ENCODE results near the gene APOBEC3G.

The APOBEC3G gene

DNA sequence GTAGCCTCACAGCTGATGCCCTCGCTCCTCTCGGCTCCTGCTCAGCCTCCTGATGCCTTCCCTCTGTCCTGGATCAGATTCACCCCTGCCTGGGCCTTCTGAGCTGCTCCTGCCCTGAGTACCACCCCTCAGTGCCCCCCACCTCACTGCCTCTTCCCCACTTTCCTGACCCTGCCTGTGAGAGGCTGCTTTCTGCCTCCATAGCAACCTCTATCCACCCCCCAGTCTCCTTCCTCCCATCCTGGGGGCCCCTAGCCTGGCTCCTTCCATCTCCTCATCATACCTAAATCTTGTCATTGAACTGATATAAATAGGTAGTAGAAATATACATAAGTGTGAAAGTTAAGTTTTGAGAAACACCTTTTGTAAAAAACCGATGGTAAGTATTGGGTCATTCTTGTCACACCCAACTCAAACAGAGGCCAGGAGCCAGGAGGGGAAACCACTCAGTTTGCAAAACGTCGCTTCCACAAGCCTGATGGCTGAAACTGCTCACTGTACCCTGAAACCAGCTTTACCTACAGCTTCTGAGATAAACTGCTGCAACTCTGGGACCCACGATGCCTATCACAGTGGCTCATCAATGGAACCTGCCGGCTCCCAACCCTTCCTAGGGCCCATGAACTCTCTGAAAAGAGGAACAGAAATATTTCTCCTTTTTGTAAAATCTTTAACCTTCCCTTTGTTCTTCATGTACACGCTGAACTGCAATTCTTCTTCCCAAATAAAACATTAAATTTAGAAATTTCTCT, 15.2 kb downstream of the APOBEC3G start:
- Histone ChIP-seq H3K27ac (no peak overlapping the region), H3K9me3 (no peaks in the 10 kb centered on the region)

DNA sequence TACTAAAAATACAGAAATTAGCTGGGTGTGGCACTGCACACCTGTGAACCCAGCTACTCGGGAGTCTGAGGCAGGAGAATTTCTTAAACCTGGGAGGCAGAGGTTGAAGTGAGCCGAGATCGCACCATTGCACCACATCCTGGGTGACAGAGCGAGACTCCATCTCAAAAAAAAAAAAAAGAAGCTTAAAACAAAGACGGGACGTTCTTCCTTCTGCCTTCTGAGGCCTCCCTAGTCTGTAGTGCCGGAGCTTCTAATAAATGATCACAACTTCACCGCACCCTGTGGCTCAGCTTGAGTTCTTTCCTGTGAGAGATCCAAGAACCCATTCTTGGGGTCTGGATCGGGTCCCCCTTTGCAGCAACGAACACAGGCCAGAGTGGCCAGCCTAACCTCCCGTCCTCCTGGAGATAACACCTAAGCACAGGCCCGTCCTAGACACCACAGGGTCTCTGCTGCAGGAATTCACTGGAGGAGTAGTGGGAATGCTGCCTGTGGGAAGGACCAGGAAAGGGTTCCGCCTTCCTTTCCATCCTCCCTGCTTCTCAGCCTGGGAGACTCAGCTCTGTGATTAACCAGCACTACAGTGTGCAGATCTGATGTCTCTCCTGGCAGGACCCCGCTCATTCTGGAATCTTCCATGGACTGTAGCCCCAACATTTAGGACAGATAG, 17.8 kb downstream of the APOBEC3G start:
- H3K27ac ChIP-seq = no peak overlapping the region
- TF ChIP-seq, protein P1, sequence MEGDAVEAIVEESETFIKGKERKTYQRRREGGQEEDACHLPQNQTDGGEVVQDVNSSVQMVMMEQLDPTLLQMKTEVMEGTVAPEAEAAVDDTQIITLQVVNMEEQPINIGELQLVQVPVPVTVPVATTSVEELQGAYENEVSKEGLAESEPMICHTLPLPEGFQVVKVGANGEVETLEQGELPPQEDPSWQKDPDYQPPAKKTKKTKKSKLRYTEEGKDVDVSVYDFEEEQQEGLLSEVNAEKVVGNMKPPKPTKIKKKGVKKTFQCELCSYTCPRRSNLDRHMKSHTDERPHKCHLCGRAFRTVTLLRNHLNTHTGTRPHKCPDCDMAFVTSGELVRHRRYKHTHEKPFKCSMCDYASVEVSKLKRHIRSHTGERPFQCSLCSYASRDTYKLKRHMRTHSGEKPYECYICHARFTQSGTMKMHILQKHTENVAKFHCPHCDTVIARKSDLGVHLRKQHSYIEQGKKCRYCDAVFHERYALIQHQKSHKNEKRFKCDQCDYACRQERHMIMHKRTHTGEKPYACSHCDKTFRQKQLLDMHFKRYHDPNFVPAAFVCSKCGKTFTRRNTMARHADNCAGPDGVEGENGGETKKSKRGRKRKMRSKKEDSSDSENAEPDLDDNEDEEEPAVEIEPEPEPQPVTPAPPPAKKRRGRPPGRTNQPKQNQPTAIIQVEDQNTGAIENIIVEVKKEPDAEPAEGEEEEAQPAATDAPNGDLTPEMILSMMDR (IDR thresholded peaks at IDR 0.05) = no peak
- no peaks in the 10 kb centered on the region for H3K36me3 ChIP-seq
- no peaks in the 10 kb centered on the region for H3K9me3 ChIP-seq
- H3K4me1 ChIP-seq = peaks cover 0 to 4% (median 0%) of the 10 kb centered on the region in 4 donors
- no peak for DNase-seq
- H3K4me3 ChIP-seq = no peak overlapping the region
- intact Hi-C loops (cut with DNase I; ENCODE audit: low total_unique reads) = no loop called here
- H3K27me3 ChIP-seq = peaks cover 0 to 6% of the 10 kb centered on the region in 2 donors

More for the DNA sequence above, 15.2 kb downstream of the APOBEC3G start:
- no peak for DNase-seq
- TF ChIP-seq, protein P1 (IDR thresholded peaks at IDR 0.05) = no peak
- H3K27me3 ChIP-seq = peaks cover 0 to 16% of the 10 kb centered on the region in 2 donors
- no peak overlapping the region for H3K4me3 ChIP-seq
- intact Hi-C loops (cut with DNase I; ENCODE audit: low total_unique reads) = no loop called here
- peaks cover 0 to 2% (median 0%) of the 10 kb centered on the region in 4 donors for H3K4me1 ChIP-seq
- H3K36me3 ChIP-seq = no peaks in the 10 kb centered on the region

DNA sequence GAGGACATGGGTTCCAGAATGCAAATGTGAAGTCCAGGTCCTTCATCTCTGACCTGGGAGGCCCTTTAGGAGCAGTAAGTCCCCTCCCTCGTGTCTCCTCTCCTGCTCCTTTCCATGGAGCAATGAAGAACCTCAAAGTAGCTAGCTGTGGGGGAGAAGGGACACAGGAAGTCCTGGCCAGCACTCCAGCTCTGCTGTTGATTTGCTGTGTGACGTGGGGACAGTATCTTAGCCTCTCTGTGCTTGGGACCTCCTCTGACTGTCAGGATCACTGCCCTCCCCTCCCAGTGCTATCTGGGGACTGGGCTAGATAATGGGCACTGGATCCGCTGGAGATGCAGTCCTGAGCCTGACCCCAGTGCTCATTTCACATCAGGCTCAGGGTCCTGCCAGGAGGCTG, 18.9 kb downstream of the APOBEC3G start:
- Histone ChIP-seq H3K4me1 (peaks cover 0 to 4% (median 0%) of the 10 kb centered on the region in 4 donors), H3K27me3 (no peaks in the 10 kb centered on the region), H3K27ac (no peak overlapping the region), H3K9me3 (no peaks in the 10 kb centered on the region), H3K4me3 (no peak overlapping the region), H3K36me3 (no peaks in the 10 kb centered on the region)
- intact Hi-C loops (cut with DNase I; ENCODE audit: low total_unique reads) = no loop called here
- TF ChIP-seq, protein P1 (IDR thresholded peaks at IDR 0.05) = no peak
- DNase-seq = no peak

DNA sequence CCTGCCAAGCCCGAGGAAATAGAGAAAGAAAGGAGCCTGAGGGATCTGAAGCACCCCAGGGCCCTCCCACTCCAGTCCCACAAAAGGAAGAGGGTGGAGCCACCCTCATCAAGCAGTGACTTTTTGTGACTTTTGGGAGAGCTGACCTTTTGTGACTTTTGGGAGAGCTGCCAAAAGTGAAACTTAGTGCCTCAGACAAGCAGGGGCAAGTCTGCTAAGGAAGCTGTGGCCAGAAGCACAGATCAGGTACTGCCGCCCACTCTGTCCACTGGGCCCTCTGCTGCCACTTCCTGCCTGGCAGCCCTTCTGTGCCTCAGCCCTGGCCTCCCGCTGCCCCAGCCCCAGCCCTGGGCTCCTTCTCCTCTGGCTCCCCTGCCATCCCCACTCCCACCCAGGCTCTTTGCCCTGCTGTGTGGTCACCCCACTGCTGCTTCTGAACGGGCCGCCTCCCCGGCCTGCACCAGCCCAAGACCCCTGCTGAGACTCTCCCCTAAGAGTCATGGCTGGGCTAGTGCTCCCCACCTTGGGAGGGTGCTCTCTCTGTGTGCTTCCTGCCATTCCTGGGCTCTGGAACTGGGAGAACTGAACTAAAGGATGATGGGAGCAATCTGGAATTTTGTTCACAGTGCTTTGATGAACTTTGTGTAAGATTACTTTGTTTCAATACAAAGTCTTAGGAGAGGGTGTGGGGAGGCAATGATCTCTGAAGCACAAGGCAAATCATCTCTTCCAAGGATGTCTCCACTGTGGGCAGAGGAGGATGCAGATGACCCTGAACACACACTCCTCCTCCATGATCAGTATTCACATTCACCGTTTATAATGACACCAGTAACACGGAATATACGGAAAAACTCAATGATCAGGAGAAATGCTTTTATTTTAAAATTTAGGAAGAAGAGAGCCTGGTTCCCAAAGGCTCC, 20.3 kb downstream of the APOBEC3G start, which contains the start of gene APOBEC3H:
Gene APOBEC3H (plus strand): TSS at position 147 of the 923 bp plus-strand sequence. CDS start 3,035 bp downstream, outside the sequence.
- H3K4me3 ChIP-seq = no peak within 1 kb of the TSS

DNA sequence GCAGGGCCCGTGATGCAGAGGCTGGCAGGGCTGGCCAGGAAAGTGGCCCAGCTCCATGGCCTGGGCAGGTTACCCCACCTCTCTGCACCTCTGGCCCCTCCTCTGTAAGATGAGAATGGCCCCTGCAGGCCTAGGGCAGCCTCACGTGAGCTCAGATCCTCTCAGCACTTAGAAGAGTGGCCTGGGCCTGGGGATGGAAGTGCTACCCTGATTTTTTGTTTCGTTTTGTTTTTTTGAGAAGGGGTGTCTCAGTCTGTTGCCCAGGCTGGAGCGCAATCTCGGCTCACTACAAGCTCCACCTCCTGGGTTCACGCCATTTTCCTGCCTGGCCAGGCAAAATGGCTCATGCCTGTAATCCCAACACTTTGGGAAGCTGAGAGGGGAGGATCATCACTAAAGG, 21.0 kb downstream of the APOBEC3G start:
- H3K4me3 ChIP-seq = no peak overlapping the region
- intact Hi-C loops (cut with DNase I; ENCODE audit: low total_unique reads) = no loop called here
- no peak overlapping the region for H3K27ac ChIP-seq
- H3K4me1 ChIP-seq = peaks cover 0 to 4% (median 0%) of the 10 kb centered on the region in 4 donors
- TF ChIP-seq, protein P1 (IDR thresholded peaks at IDR 0.05) = no peak
- no peak for DNase-seq
- H3K36me3 ChIP-seq = no peaks in the 10 kb centered on the region
- no peaks in the 10 kb centered on the region for H3K9me3 ChIP-seq
- peaks cover 0 to 9% of the 10 kb centered on the region in 2 donors for H3K27me3 ChIP-seq

More for the DNA sequence above, 20.3 kb downstream of the APOBEC3G start, which contains the start of gene APOBEC3H:
- no peak for DNase-seq
- Histone ChIP-seq H3K27ac (no peak within 1 kb of the TSS), H3K36me3 (no peaks in the 10 kb centered on the region), H3K9me3 (no peaks in the 10 kb centered on the region), H3K27me3 (peaks cover 0 to 6% of the 10 kb centered on the region in 2 donors), H3K4me1 (peaks cover 0 to 4% (median 0%) of the 10 kb centered on the region in 4 donors)
- TF ChIP-seq, protein P1 (IDR thresholded peaks at IDR 0.05) = no peak
- intact Hi-C loops (cut with DNase I; ENCODE audit: low total_unique reads) = no loop called here

All from tibial artery (tissue), 4 donors.